Activated CD4-positive, alpha-beta T cell treated with anti-CD3 and anti-CD28 coated beads for 36 hours (primary cell): ENCODE results near the gene APOBEC3C. TPM values are rescaled to one million over a fixed set of nuclear protein-coding genes. Genes with fewer than 3 reads are reported as not detected.
"Not testable (repeated sequence)": the region's sequence is repeated elsewhere in the genome, so short reads cannot be mapped to it uniquely, and the experiment has no call there.

Experiments
- ATAC-seq: fragments of 200-7000 bp; cut with Tn5 transposase; one replicate; pipeline ENCODE4 v1.10.0; 2021; ENCODE audit warnings: mild to moderate bottlenecking, moderate library complexity
- CTCF ChIA-PET: fragments of 350-600 bp; sonication (Branson Sonifier 250); formaldehyde crosslinking; loops from one replicate; lab custom pipeline; 2021; ENCODE audit warnings: antibody characterized with exemption; lab: Charles Lee
- POLR2A ChIA-PET: fragments of 350-600 bp; sonication (Branson Sonifier 250); formaldehyde crosslinking; loops from one replicate; lab custom pipeline; 2021; ENCODE audit warnings: antibody characterized with exemption, inconsistent platforms; lab: Charles Lee
- DNase-seq: peaks from one replicate; pipeline ENCODE4 v3.0.0-alpha.2; 2020
- H3K27ac Mint-ChIP-seq: one replicate; pipeline ENCODE4 v1.8.0; 2021; ENCODE audit warnings: mixed read lengths
- H3K27me3 Mint-ChIP-seq: one replicate; pipeline ENCODE4 v1.8.0; 2021; ENCODE audit warnings: mixed read lengths
- H3K36me3 Mint-ChIP-seq: one replicate; pipeline ENCODE4 v1.8.0; 2021; ENCODE audit warnings: low read depth, mixed read lengths
- H3K4me1 Mint-ChIP-seq: one replicate; pipeline ENCODE4 v1.8.0; 2021; ENCODE audit warnings: mixed read lengths
- H3K4me3 Mint-ChIP-seq: one replicate; pipeline ENCODE4 v1.8.0; 2021; ENCODE audit warnings: mild to moderate bottlenecking, moderate library complexity, mixed read lengths
- H3K9me3 Mint-ChIP-seq: one replicate; pipeline ENCODE4 v1.8.0; 2021; ENCODE audit warnings: low read depth, mixed read lengths
- intact Hi-C, 2 experiments: fragments of 100-400 bp; cut with DNase I in 1 of 2; cut with micrococcal nuclease in 1 of 2; formaldehyde crosslinking; loops; one replicate each; pipeline versions ENCODE4 v1.14.2 to v1.15.1; 2022 to 2024; cut with DNase I, micrococcal nuclease
- total RNA-seq, 2 experiments: library from RNA; stranded (reverse); gene quantifications; one replicate each; pipeline ENCODE4 v1.2.3, GENCODE V29; 2021

Gene APOBEC3C
- total RNA-seq, 2 experiments from 2014 or later: 75.3 to 98.5 TPM

- H3K27ac Mint-ChIP-seq, POLR2A ChIA-PET, H3K27me3 Mint-ChIP-seq, ATAC-seq, H3K4me3 Mint-ChIP-seq, H3K9me3 Mint-ChIP-seq, DNase-seq, H3K36me3 Mint-ChIP-seq, intact Hi-C loops: not testable (repeated sequence)
- CTCF ChIA-PET: interaction anchor here (0.7 to 7.8 kb wide), 5 partner anchors 45 to 162 kb away, joined by 3 to 86 read pairs (median 3); partner anchors contain the start of gene CBX6
- H3K4me1 Mint-ChIP-seq: peaks cover 14% of the 10 kb centered on the region
These were observed 5.7 kb upstream of the APOBEC3C start for GRCh38 chr22:39008271-39008850.

DNA sequence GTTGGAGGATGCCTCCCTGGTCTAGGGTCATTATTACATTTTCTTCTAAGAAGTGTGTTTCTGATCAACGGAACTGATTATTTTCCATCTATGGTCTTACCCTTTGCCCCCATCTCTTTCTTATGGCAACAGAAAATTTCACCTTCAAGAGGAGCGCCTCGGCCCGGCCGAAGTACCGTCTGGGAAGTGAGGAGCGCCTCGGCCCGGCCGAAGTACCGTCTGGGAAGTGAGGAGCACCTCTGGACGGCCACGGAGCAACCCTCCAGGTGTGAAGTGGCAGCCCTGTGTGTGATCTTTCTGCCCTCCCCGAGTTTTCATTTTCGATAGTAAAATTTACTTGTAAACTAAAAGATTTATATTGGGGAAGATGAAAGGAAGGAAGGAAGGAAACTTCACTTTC, 3.1 kb upstream of the APOBEC3C start:
- ChIA-PET CTCF (no interaction called here), POLR2A (no interaction called here)
- Mint-ChIP-seq H3K4me1 (peaks cover 25% of the 10 kb centered on the region), H3K27ac (no peak overlapping the region), H3K4me3 (no peak overlapping the region), H3K9me3 (no peaks in the 10 kb centered on the region), H3K27me3 (no peaks in the 10 kb centered on the region), H3K36me3 (peaks cover 4% of the 10 kb centered on the region)
- DNase-seq (no peak), ATAC-seq (no peak)
- intact Hi-C loops: loop anchor here (5.0 to 10.0 kb wide), 4 partner anchors 66 to 514 kb away; partner anchors contain the start of genes APOBEC3G (in 1 of the 2), ATF4 (in 1 of the 2), RPL3 (in 1 of the 2) and SUN2 (in 1 of the 2)

- H3K4me3 Mint-ChIP-seq: no peak overlapping the region
- H3K27me3 Mint-ChIP-seq: no peaks in the 10 kb centered on the region
- intact Hi-C loops: loop anchor here (5.0 to 10.0 kb wide), 4 partner anchors 64 to 512 kb away; partner anchors contain the start of genes APOBEC3G (in 1 of the 2), ATF4 (in 1 of the 2), RPL3 (in 1 of the 2) and SUN2 (in 1 of the 2)
- H3K4me1 Mint-ChIP-seq: peaks cover 33% of the 10 kb centered on the region
- ChIA-PET POLR2A (no interaction called here), CTCF (interaction anchor here (0.6 kb wide), 1 partner anchor 301 kb away, joined by 3 read pairs; no protein-coding TSS in a partner anchor)
- H3K27ac Mint-ChIP-seq: peak overlapping the region; percentile 35
- ATAC-seq (no peak), DNase-seq (no peak)
- peaks cover 4% of the 10 kb centered on the region for H3K36me3 Mint-ChIP-seq
- no peaks in the 10 kb centered on the region for H3K9me3 Mint-ChIP-seq
These were observed 1.2 kb upstream of the APOBEC3C start for GRCh38 chr22:39012533-39013511.

- Mint-ChIP-seq H3K4me1 (peaks cover 33% of the 10 kb centered on the region), H3K4me3 (peak overlapping the region; percentile 93), H3K27ac (peak overlapping the region; percentile 95)
- peak; percentile 1 for ATAC-seq
- H3K36me3 Mint-ChIP-seq, H3K27me3 Mint-ChIP-seq, H3K9me3 Mint-ChIP-seq, POLR2A ChIA-PET, DNase-seq: not testable (repeated sequence)
- CTCF ChIA-PET: interaction anchor here (0.6 kb wide), 1 partner anchor 301 kb away, joined by 3 read pairs; no protein-coding TSS in a partner anchor
- intact Hi-C loops: loop anchor here (5.0 to 10.0 kb wide), 4 partner anchors 64 to 511 kb away; partner anchors contain the start of genes APOBEC3G (in 1 of the 2), ATF4 (in 1 of the 2), RPL3 (in 1 of the 2) and SUN2 (in 1 of the 2)
These were observed 506 bp upstream of the APOBEC3C start for GRCh38 chr22:39013561-39013941.

DNA sequence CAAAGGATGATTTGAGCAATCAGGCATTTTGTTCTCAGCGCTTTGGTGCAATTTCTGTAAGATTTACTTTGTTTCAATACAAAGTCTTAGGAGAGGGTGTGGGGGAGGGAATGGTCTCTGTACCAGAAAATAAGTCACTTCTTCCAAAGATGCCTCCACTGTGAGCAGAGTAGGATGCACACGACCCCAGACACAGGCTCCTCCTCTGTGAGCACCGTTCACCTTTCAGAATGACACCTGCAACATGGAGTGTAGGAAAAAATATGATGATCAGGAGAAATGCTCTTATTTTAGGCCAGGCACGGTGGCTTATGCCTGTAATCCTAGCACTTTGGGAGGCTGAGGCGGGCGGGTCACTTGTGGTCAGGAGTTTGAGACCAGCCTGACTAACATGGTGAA, 665 bp downstream of the APOBEC3C start:
- H3K27me3 Mint-ChIP-seq, H3K9me3 Mint-ChIP-seq, H3K36me3 Mint-ChIP-seq, POLR2A ChIA-PET: not testable (repeated sequence)
- H3K4me1 Mint-ChIP-seq: peaks cover 33% of the 10 kb centered on the region
- H3K27ac Mint-ChIP-seq: peak overlapping the region; percentile 95
- H3K4me3 Mint-ChIP-seq: peak overlapping the region; percentile 93
- ATAC-seq: peak; percentile 50
- DNase-seq: peak; percentile 53
- CTCF ChIA-PET: interaction anchor here (0.6 to 1.0 kb wide), 3 partner anchors 11 to 33 kb away, joined by 3 to 4 read pairs (median 3); no protein-coding TSS in a partner anchor
- intact Hi-C loops: loop anchor here (2.0 to 10.0 kb wide), 8 partner anchors 63 to 510 kb away; partner anchors contain the start of genes APOBEC3G (in 1 of the 2), ATF4 (in 1 of the 2), RPL3 (in 1 of the 2) and SUN2 (in 1 of the 2)

DNA sequence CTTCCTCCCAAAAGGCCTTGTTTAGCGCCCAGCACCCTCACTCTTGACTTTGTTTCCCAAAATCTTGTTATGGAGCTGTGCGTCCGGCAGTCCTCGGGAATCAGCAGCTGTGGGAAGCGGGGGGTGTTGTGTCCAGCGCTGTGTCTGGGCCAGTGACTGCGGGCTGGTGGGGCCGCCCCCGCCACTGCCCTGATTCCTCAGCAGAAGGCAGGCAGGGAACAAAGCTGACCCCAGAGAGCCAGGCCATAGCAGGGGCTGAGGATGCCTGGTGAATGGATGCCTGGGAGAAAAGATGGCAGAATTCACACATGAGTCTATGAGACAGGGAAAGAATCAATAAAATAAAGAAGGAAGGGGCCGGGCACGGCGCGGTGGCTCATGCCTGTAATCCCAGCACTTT, 2.5 kb downstream of the APOBEC3C start:
- CTCF ChIA-PET: interaction anchor here (0.7 to 0.8 kb wide), 3 partner anchors 13 to 147 kb away, joined by 3 to 4 read pairs (median 3); no protein-coding TSS in a partner anchor

DNA sequence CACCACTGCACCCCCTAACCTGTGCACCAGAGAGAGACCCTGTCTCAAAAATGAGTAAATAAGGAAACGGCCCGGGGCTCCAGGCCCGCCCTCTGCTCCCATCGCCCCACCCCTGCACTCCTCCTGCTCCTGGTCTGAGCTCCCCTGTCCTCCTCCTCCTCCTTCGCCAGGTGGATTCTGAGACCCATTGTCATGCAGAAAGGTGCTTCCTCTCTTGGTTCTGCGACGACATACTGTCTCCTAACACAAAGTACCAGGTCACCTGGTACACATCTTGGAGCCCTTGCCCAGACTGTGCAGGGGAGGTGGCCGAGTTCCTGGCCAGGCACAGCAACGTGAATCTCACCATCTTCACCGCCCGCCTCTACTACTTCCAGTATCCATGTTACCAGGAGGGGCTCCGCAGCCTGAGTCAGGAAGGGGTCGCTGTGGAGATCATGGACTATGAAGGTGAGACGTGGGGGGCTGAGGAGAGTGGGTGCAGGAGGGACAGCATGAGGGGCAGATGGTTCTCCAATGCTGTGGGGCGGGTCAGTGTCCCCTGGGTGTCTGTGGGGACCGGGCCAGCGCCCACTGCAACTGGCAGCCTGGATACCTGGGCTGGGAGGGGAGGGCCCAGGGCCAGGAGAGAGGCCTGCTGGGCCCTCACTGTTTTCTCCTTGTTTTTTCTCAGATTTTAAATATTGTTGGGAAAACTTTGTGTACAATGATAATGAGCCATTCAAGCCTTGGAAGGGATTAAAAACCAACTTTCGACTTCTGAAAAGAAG, 3.7 kb downstream of the APOBEC3C start:
- ATAC-seq (no peak), DNase-seq (no peak)
- intact Hi-C loops: loop anchor here (10.0 kb wide), 2 partner anchors 297 to 507 kb away; partner anchors contain the start of genes ATF4 (in 1 of the 2) and RPL3 (in 1 of the 2)
- Mint-ChIP-seq H3K4me1 (peaks cover 44% of the 10 kb centered on the region), H3K27ac (no peak overlapping the region), H3K9me3 (no peaks in the 10 kb centered on the region), H3K27me3 (no peaks in the 10 kb centered on the region), H3K36me3 (peaks cover 16% of the 10 kb centered on the region), H3K4me3 (no peak overlapping the region)
- ChIA-PET CTCF (interaction anchor here (0.8 kb wide), 1 partner anchor 148 kb away, joined by 3 read pairs; no protein-coding TSS in a partner anchor), POLR2A (no interaction called here)

More for the DNA sequence above, 2.5 kb downstream of the APOBEC3C start:
- Mint-ChIP-seq H3K36me3 (peaks cover 6% of the 10 kb centered on the region), H3K4me1 (peaks cover 37% of the 10 kb centered on the region), H3K27me3 (no peaks in the 10 kb centered on the region), H3K4me3 (no peak overlapping the region), H3K9me3 (no peaks in the 10 kb centered on the region), H3K27ac (no peak overlapping the region)
- ATAC-seq (no peak), DNase-seq (no peak)
- POLR2A ChIA-PET: interaction anchor here (0.7 kb wide), 1 partner anchor 137 kb away, joined by 4 read pairs; no protein-coding TSS in a partner anchor
- intact Hi-C loops: loop anchor here (10.0 kb wide), 2 partner anchors 298 to 508 kb away; partner anchors contain the start of genes ATF4 (in 1 of the 2) and RPL3 (in 1 of the 2)

DNA sequence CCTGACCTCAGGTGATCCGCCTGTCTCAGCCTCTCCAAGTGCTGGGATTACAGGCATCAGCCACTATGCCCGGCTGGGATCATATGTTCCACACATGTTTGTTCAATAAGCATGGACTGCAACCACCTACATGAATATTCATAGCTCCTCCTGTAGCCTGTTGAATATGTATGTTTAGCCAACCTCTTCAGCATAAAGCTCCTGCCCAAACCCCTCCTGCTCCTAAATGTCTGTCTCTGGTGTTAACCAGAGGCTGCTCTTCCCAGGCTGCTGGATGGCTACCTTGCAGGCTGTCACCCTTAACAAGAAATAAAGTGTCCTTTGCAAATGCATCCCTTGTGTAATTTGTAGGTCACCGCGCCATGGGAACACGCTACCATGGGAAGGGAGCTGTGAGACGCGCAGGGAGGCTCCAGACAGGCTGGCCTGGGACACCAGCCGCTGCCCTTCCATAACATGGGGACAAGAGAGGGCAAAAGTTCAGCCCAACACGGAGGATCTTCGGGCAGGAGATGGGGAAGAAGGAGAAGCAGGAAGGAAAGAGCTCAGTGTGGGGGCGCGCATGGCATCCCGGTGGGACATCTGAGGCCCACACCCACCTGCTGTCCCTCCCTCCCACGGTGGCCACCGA, 6.1 kb downstream of the APOBEC3C start:
- POLR2A ChIA-PET, ATAC-seq, H3K9me3 Mint-ChIP-seq, CTCF ChIA-PET, DNase-seq, H3K27me3 Mint-ChIP-seq: not testable (repeated sequence)
- Mint-ChIP-seq H3K36me3 (peaks cover 23% of the 10 kb centered on the region), H3K4me3 (peak overlapping the region; percentile 47), H3K27ac (peak overlapping the region; percentile 95), H3K4me1 (peaks cover 47% of the 10 kb centered on the region)
- intact Hi-C loops: loop anchor here (1.0 to 5.0 kb wide), 4 partner anchors 21 to 228 kb away; partner anchors contain the start of genes APOBEC3F (in 1 of the 2) and DNAL4 (in 1 of the 2)

DNA sequence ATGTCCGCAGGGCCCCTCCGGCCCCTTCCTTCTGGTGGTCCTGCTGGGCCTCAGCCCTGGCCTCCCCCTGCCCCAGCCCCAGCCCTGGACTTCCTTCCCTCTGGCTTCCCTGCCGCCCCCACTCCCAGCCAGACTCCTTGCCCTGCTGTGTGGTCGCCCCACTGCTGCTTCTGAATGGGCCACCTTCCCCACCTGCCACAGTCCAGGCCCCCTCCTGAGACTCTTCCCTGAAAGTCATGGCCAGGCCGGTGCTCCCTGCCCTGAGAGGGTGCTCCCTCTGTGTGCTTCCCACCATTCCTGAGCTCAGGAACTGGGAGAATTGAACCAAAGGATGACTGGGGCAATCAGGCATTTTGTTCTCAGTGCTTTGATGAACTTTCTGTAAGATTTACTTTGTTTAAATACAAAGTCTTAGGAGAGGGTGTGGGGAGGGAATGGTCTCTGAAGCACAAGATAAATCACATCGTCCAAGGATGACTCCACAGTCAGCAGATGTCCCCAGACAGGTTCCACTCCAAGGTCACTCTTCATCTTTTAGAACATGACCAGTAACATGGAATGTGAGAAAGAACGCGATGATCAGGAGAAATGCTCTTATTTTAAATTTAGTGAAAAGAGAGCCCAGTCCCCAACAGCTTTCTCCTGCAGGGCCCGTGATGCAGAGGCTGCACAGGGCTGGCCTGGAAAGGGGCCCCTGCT, 7.6 kb downstream of the APOBEC3C start:
- Mint-ChIP-seq H3K4me3 (peak overlapping the region; percentile 95), H3K4me1 (peaks cover 53% of the 10 kb centered on the region), H3K27me3 (no peaks in the 10 kb centered on the region), H3K9me3 (no peaks in the 10 kb centered on the region), H3K27ac (peak overlapping the region; percentile 95), H3K36me3 (peaks cover 23% of the 10 kb centered on the region)
- ATAC-seq (no peak), DNase-seq (no peak)
- POLR2A ChIA-PET: no interaction called here
- intact Hi-C loops: loop anchor here (1.0 to 5.0 kb wide), 4 partner anchors 19 to 229 kb away; partner anchors contain the start of genes APOBEC3F (in 1 of the 2) and DNAL4 (in 1 of the 2)
- CTCF ChIA-PET: interaction anchor here (0.7 to 0.9 kb wide), 3 partner anchors 37 to 253 kb away, joined by 3 read pairs; no protein-coding TSS in a partner anchor
